Prostate gland (tissue), 2 donors: ENCODE measurements around the gene CTTN.

Experiments
- CTCF ChIP-seq, 4 experiments: fragments of 200-600 bp in 2 of 4; fragments of 450-650 bp in 2 of 4; sonication (generic) in 2 of 4; IDR thresholded peaks; 1 replicate in 3 of 4; 2 replicates in 1 of 4; pipeline ENCODE4 v1.5.1; 2016 to 2019; ENCODE audit warnings: antibody characterized with exemption in 4 of 4, mild to moderate bottlenecking in 2 of 4, moderate library complexity in 2 of 4
- POLR2A ChIP-seq: fragments of 450-650 bp; IDR thresholded peaks from one replicate; pipeline ENCODE4 v1.6.1; 2016; ENCODE audit warnings: antibody characterized with exemption, mild to moderate bottlenecking

- TF ChIP-seq CTCF (IDR thresholded peaks at IDR 0.05) = no peak
- no peak for TF ChIP-seq POLR2A
Observed at GRCh38 chr11:70353329-70353728, 45.0 kb upstream of the CTTN start.
